Uterus (tissue), 4 donors: Measurements from ENCODE around the gene ANKH. TPM values are rescaled to one million over a fixed set of nuclear protein-coding genes. Genes with fewer than 3 reads are reported as not detected.

Experiments
- DNase-seq, 2 donors: peaks; one replicate each; pipeline ENCODE4 v3.0.0-alpha.2; 2019 to 2020
- H3K27ac ChIP-seq, 2 donors: fragments of 200-600 bp; sonication (generic); 1 replicate in 1 of 2; 2 replicates in 1 of 2; pipeline ENCODE4 v1.5.1; 2016 to 2018
- H3K27me3 ChIP-seq, 2 donors: fragments of 200-600 bp; sonication (generic); one replicate each; pipeline ENCODE4 v1.5.1; 2018 to 2019; ENCODE audit warnings: control low read depth in 1 of 2
- H3K36me3 ChIP-seq, 2 donors: fragments of 200-600 bp; sonication (generic); one replicate each; pipeline ENCODE4 v1.5.1; 2019; ENCODE audit warnings: control low read depth in 1 of 2
- H3K4me1 ChIP-seq, 2 donors: fragments of 200-600 bp; sonication (generic); one replicate each; pipeline ENCODE4 v1.5.1; 2018 to 2019; ENCODE audit warnings: control low read depth in 1 of 2
- H3K4me3 ChIP-seq, 2 donors: fragments of 200-600 bp; sonication (generic); 1 replicate in 1 of 2; 2 replicates in 1 of 2; pipeline ENCODE4 v1.5.1; 2018 to 2019; ENCODE audit warnings: mild to moderate bottlenecking in 1 of 2
- H3K9me3 ChIP-seq, 2 donors: fragments of 200-600 bp; sonication (generic); one replicate each; pipeline ENCODE4 v1.5.1; 2019; ENCODE audit warnings: control low read depth in 1 of 2
- POLR2A ChIP-seq, 2 donors: fragments of 450-650 bp; IDR thresholded peaks; one replicate each; pipeline ENCODE4 v1.6.1; 2016; ENCODE audit warnings: antibody characterized with exemption in 2 of 2, mild to moderate bottlenecking in 1 of 2, moderate library complexity in 1 of 2
- intact Hi-C: fragments of 100-400 bp; cut with DNase I; formaldehyde crosslinking; loops from one replicate; pipeline ENCODE4 v1.15.1; 2023; ENCODE audit warnings: low total_unique reads
- total RNA-seq, 4 donors: library from RNA; depleted of rRNA in 3 of 4; stranded (reverse); fragments of >200 nt in 3 of 4; gene quantifications; one replicate each; pipeline versions ENCODE4 v1.1.0 to v1.2.4, GENCODE V29; 2014 to 2023
- TF ChIP-seq, protein P1 (sequence below), 4 experiments: fragments of 200-600 bp in 2 of 4; fragments of 450-650 bp in 2 of 4; sonication (generic) in 2 of 4; IDR thresholded peaks; one replicate each; pipeline ENCODE4 v1.5.1; 2016 to 2019; ENCODE audit warnings: antibody characterized with exemption in 4 of 4, mild to moderate bottlenecking in 2 of 4, moderate library complexity in 1 of 4
- donor health status: DM: yes; HTN: yes; CAD: no.

The ANKH gene
- total RNA-seq, 4 donors from 2014 or later = 2.9 to 47.7 (median 26.9) TPM

DNA sequence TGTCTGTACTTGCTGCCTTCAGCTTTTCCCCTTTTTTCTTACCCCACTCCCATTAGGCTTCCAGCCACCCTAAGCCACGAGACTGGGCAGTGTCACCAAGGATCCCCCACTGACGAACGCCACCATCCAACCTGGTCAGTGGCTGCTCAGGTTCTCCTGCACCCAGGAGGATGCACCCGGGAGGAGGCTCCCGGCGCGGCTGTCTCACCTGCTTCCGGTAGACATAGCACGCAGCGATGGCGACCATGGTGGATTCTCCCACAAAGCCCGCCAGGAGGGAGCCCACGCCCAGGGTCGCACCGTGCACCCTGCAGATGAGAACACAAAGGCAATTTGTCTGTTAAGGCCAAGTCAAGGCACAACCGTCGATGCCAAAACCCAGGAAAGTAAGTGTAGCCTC, 158.9 kb downstream of the ANKH start:
- intact Hi-C loops = no loop called here
- Histone ChIP-seq H3K4me1 (peaks cover 0 to 5% of the 10 kb centered on the region in 2 donors), H3K36me3 (no peaks in the 10 kb centered on the region)

DNA sequence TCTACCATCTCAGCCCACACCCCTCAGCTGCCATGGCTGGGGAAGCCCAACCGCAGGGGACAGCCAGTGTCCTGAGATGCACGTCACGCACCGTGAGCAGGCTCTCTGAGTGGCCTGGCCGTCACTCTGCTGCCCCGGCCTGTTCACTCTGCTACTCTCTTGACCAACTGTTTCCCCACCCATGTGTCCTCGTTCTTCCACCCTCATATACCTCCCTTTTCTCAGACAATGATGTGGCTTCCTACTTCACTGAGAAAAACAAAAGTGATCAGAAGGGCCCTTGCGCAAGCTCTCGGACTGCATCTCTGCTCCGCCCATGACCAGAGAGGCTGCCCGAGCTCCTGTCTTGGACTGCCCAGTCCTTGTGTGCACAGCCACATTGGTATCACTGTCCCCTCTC, 159.4 kb downstream of the ANKH start:
- DNase-seq = no peak
- Histone ChIP-seq H3K4me1 (peaks cover 0 to 5% of the 10 kb centered on the region in 2 donors), H3K27ac (no peak overlapping the region), H3K36me3 (no peaks in the 10 kb centered on the region), H3K27me3 (no peaks in the 10 kb centered on the region), H3K4me3 (no peak overlapping the region), H3K9me3 (no peaks in the 10 kb centered on the region)
- TF ChIP-seq POLR2A (IDR thresholded peaks at IDR 0.05) = no peak
- TF ChIP-seq, protein P1, sequence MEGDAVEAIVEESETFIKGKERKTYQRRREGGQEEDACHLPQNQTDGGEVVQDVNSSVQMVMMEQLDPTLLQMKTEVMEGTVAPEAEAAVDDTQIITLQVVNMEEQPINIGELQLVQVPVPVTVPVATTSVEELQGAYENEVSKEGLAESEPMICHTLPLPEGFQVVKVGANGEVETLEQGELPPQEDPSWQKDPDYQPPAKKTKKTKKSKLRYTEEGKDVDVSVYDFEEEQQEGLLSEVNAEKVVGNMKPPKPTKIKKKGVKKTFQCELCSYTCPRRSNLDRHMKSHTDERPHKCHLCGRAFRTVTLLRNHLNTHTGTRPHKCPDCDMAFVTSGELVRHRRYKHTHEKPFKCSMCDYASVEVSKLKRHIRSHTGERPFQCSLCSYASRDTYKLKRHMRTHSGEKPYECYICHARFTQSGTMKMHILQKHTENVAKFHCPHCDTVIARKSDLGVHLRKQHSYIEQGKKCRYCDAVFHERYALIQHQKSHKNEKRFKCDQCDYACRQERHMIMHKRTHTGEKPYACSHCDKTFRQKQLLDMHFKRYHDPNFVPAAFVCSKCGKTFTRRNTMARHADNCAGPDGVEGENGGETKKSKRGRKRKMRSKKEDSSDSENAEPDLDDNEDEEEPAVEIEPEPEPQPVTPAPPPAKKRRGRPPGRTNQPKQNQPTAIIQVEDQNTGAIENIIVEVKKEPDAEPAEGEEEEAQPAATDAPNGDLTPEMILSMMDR (IDR thresholded peaks at IDR 0.05) = no peak
- intact Hi-C loops = no loop called here

More for the DNA sequence above, 158.9 kb downstream of the ANKH start:
- Histone ChIP-seq H3K27ac (no peak overlapping the region), H3K9me3 (no peaks in the 10 kb centered on the region), H3K27me3 (no peaks in the 10 kb centered on the region), H3K4me3 (no peak overlapping the region)
- no peak for DNase-seq
- TF ChIP-seq, protein P1 (IDR thresholded peaks at IDR 0.05) = no peak
- no peak for TF ChIP-seq POLR2A (IDR thresholded peaks at IDR 0.05)

DNA sequence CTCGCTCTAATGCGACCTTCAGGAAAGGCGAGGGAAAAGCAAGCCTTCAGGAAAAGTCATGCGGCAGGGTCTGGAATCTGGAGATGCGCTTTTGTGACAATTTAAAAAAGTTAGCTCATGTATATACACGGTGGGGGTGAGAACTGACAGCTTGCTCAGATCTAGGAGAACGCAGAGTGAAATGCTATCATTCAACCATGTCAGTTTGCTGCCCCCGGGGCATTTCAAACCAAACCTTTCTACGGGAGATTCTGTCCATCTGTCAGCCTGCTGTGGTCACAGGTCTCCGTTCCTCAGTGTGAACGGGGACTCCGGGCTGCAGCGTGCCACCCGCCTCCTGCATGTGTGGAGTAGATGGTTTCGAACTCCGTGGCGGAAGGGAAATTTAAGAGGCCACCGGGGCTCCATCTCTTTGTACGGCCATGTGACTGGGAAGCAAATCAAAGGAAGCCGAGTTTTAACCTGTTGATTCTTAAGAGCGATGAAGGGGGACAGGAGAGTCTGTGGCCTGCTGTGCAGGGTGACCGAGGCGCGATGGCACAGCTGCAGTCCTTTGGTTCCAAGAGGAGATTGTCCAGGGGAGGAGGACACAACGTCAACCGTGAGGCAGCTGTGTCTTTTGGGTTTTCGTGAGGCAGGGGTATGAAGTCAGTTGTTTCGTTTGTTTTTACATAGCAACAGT, 161.1 kb downstream of the ANKH start:
- Histone ChIP-seq H3K9me3 (no peaks in the 10 kb centered on the region), H3K36me3 (no peaks in the 10 kb centered on the region), H3K4me3 (no peak overlapping the region), H3K27ac (no peak overlapping the region), H3K4me1 (peaks cover 0 to 13% of the 10 kb centered on the region in 2 donors), H3K27me3 (no peaks in the 10 kb centered on the region)
- TF ChIP-seq, protein P1 (IDR thresholded peaks at IDR 0.05) = no peak
- TF ChIP-seq POLR2A (IDR thresholded peaks at IDR 0.05) = no peak
- DNase-seq = no peak
- intact Hi-C loops = no loop called here

DNA sequence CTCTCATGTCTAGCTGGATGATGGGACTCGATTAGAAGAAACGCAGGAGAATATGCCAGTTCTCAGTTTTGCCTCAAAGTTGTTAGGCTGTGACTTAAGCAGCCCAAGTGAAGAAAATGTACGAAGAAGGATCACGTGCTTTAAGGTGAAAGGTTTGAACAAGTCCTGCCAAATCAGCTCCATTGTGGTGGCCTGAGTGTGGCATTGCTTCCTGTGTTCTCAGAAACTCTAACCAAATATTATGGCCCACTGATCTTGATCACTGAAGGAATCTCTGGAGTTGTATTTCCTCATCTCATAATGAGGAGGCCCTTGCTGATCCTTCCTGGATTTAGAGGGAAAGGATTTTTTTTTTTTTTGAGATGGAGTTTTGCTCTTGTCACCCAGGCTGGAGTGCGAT, 163.0 kb downstream of the ANKH start:
- intact Hi-C loops = no loop called here
- Histone ChIP-seq H3K27ac (peak overlapping the region in 1 of 2 donors; percentile 68), H3K36me3 (no peaks in the 10 kb centered on the region)

DNA sequence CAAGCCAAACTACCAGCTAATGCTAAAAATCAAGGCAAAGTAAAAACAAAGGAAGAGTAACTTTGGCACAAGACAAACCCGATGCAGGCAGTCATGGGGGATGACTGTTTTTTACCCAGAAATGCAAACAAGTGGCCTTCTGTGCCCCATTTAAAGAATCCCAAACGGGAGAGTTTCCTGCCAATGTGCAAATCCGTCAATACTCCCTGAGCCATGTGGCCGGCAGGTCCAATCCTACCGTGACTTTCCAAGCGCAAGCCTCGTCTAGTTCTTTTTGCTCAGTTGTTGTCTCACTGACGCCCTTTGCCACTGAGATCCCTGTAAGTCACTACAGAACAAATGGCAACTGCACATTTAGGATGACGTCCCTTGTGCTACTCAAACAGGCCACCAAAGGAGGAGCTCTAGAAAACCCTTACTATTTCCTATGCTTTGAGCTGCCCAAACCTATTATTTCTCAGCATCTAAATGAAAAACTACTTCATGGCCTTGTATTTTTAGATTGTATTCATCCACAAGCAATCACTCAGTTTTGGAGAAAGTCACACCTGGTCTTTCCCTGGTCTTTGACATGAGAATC, 163.7 kb downstream of the ANKH start:
- Histone ChIP-seq H3K4me3 (no peak overlapping the region), H3K27ac (peak overlapping the region; percentile 68 to 69), H3K4me1 (peaks cover 0 to 13% of the 10 kb centered on the region in 2 donors), H3K27me3 (no peaks in the 10 kb centered on the region), H3K36me3 (no peaks in the 10 kb centered on the region), H3K9me3 (no peaks in the 10 kb centered on the region)
- no peak for DNase-seq
- intact Hi-C loops = no loop called here
- no peak for TF ChIP-seq POLR2A (IDR thresholded peaks at IDR 0.05)
- TF ChIP-seq, protein P1 (IDR thresholded peaks at IDR 0.05) = no peak

More for the DNA sequence above, 163.0 kb downstream of the ANKH start:
- Histone ChIP-seq H3K4me3 (no peak overlapping the region), H3K9me3 (no peaks in the 10 kb centered on the region), H3K4me1 (peaks cover 0 to 13% of the 10 kb centered on the region in 2 donors), H3K27me3 (no peaks in the 10 kb centered on the region)
- DNase-seq = no peak
- TF ChIP-seq POLR2A (IDR thresholded peaks at IDR 0.05) = no peak
- TF ChIP-seq, protein P1 (IDR thresholded peaks at IDR 0.05) = no peak
